CD4-positive, alpha-beta T cell treated with Interleukin-15 for 1 hour (primary cell): Measurements from ENCODE around the gene S100A7A.
"Not testable (repeated sequence)": the region's sequence is repeated elsewhere in the genome, so short reads cannot be mapped to it uniquely, and the experiment has no call there.

Experiments
- DNase-seq: peaks from one replicate; pipeline ENCODE4 v3.0.0-alpha.2; 2020

S100A7A gene

GRCh38 chr1:153428073-153428638, 11.8 kb downstream of the S100A7A start:
- DNase-seq, result no peak

GRCh38 chr1:153428791-153429190, 12.5 kb downstream of the S100A7A start:
- no peak for DNase-seq

- DNase-seq, result no peak
Measured at GRCh38 chr1:153429266-153430165, 13.2 kb downstream of the S100A7A start.

GRCh38 chr1:153430166-153430553, 13.8 kb downstream of the S100A7A start:
- no peak for DNase-seq

GRCh38 chr1:153430561-153430960, 14.2 kb downstream of the S100A7A start:
- DNase-seq, result no peak

- DNase-seq, result no peak
Measured at GRCh38 chr1:153431002-153431401, 14.7 kb downstream of the S100A7A start.

- DNase-seq, result no peak
Measured at GRCh38 chr1:153431427-153431826, 15.1 kb downstream of the S100A7A start.

- DNase-seq, result no peak
Measured at GRCh38 chr1:153431928-153432327, 15.6 kb downstream of the S100A7A start.

GRCh38 chr1:153432874-153433681, 16.8 kb downstream of the S100A7A start:
- DNase-seq, result no peak

- no peak for DNase-seq
Measured at GRCh38 chr1:153434746-153435455, 18.6 kb downstream of the S100A7A start.

GRCh38 chr1:153437236-153437635, 20.9 kb downstream of the S100A7A start:
- no peak for DNase-seq

GRCh38 chr1:153438599-153438998, 22.3 kb downstream of the S100A7A start:
- no peak for DNase-seq

- no peak for DNase-seq
Measured at GRCh38 chr1:153439273-153439672, 23.0 kb downstream of the S100A7A start.

- no peak for DNase-seq
Measured at GRCh38 chr1:153441238-153441755, 25.0 kb downstream of the S100A7A start.

- DNase-seq, result no peak
Measured at GRCh38 chr1:153443486-153443885, 27.2 kb downstream of the S100A7A start.

GRCh38 chr1:153444078-153444477, 27.8 kb downstream of the S100A7A start:
- DNase-seq, result no peak

- DNase-seq, result no peak
Measured at GRCh38 chr1:153447498-153448170, 31.3 kb downstream of the S100A7A start.

- DNase-seq, result not testable (repeated sequence)
Measured at GRCh38 chr1:153448851-153449250, 32.5 kb downstream of the S100A7A start.

- DNase-seq, result no peak
Measured at GRCh38 chr1:153456396-153456795, 40.1 kb downstream of the S100A7A start.

GRCh38 chr1:153459655-153460054, 43.3 kb downstream of the S100A7A start:
- no peak for DNase-seq

GRCh38 chr1:153460551-153460950, 44.2 kb downstream of the S100A7A start, which contains the start of gene S100A7:
TSS of gene S100A7 (minus strand) at chr1:153460651. CDS start at chr1:153459013, 1,638 bp downstream.
- DNase-seq, result no peak

- not testable (repeated sequence) for DNase-seq
Measured at GRCh38 chr1:153462741-153463140, 46.4 kb downstream of the S100A7A start.
